A673 (cell line): ENCODE results near the gene LYPLAL1. TPM values are rescaled to one million over a fixed set of nuclear protein-coding genes. Genes with fewer than 3 reads are reported as not detected.

Experiments
- BruUV-seq: library from RNA; stranded (reverse); fragments of 400-500 nt; replicated peaks from 2 replicates; lab custom pipeline; 2021; lab: Mats Ljungman, UMichigan
- CTCF ChIA-PET: fragments of 300-600 bp; sonication (Branson Sonifier 250); formaldehyde crosslinking; loops from one replicate; lab custom pipeline; 2022; ENCODE audit warnings: antibody characterized with exemption; lab: Charles Lee
- POLR2A ChIA-PET: fragments of 300-600 bp; sonication (Branson Sonifier 250); formaldehyde crosslinking; loops from one replicate; lab custom pipeline; 2022; ENCODE audit warnings: antibody characterized with exemption; ENCODE audit not compliant: low non-redundant PET; lab: Charles Lee
- DNase-seq: peaks from one replicate; pipeline ENCODE4 v3.0.0-alpha.2; 2015; ENCODE audit warnings: low spot score
- H3K27ac ChIP-seq: fragments of 200-600 bp; sonication (generic); 2 replicates; pipeline ENCODE4 v1.5.1; 2016; ENCODE audit warnings: mixed run types, low read depth, mild to moderate bottlenecking, mixed read lengths, antibody characterized with exemption, low read length; ENCODE audit not compliant: poor library complexity, severe bottlenecking
- H3K27me3 ChIP-seq: fragments of 200-600 bp; sonication (generic); replicated peaks from 2 replicates; pipeline ENCODE4 v1.6.1; 2017; ENCODE audit warnings: mixed run types, low read depth, mild to moderate bottlenecking, mixed read lengths, antibody characterized with exemption, low read length; ENCODE audit not compliant: insufficient read depth, poor library complexity
- H3K36me3 ChIP-seq: fragments of 200-600 bp; sonication (generic); 2 replicates; pipeline ENCODE4 v1.6.1; 2016; ENCODE audit warnings: mixed run types, mild to moderate bottlenecking, mixed read lengths, antibody characterized with exemption, low read length; ENCODE audit not compliant: insufficient read depth, poor library complexity, severe bottlenecking
- H3K4me1 ChIP-seq: fragments of 200-600 bp; sonication (generic); 2 replicates; pipeline ENCODE4 v1.6.1; 2017; ENCODE audit warnings: mixed run types, mild to moderate bottlenecking, mixed read lengths, antibody characterized with exemption, low read length; ENCODE audit not compliant: insufficient read depth, poor library complexity, severe bottlenecking
- H3K4me3 ChIP-seq: fragments of 200-600 bp; sonication (generic); 2 replicates; pipeline ENCODE4 v1.5.1; 2016; ENCODE audit warnings: low read depth, mixed run types, mild to moderate bottlenecking, mixed read lengths, low read length; ENCODE audit not compliant: poor library complexity, severe bottlenecking
- H3K9me3 ChIP-seq: fragments of 200-600 bp; sonication (generic); 2 replicates; pipeline ENCODE4 v1.6.1; 2016; ENCODE audit warnings: mixed run types, low read depth, mild to moderate bottlenecking, mixed read lengths, antibody characterized with exemption, low read length; ENCODE audit not compliant: poor library complexity, severe bottlenecking
- CTCF ChIP-seq: fragments of 300-800, 200-600 bp; sonication (generic); conservative IDR thresholded peaks from 2 replicates; pipeline ENCODE4 v1.5.1; 2017; ENCODE audit warnings: low read depth, mild to moderate bottlenecking, antibody characterized with exemption, low read length, moderate library complexity, mixed read lengths
- EZH2 ChIP-seq: fragments of 200-600 bp; sonication (generic); IDR thresholded peaks from 2 replicates; pipeline ENCODE4 v1.6.1; 2017; ENCODE audit warnings: borderline replicate concordance, low read depth, mild to moderate bottlenecking, mixed read lengths, antibody characterized with exemption, low read length; ENCODE audit not compliant: poor library complexity, severe bottlenecking
- intact Hi-C: fragments of 100-400 bp; cut with micrococcal nuclease; formaldehyde crosslinking; loops from one replicate; pipeline ENCODE4 v1.10.0; 2022; ENCODE audit not compliant: unreplicated experiment
- total RNA-seq: library from RNA; stranded (reverse); gene quantifications from 2 replicates; pipeline ENCODE4 v1.2.3, GENCODE V29; 2021

LYPLAL1 gene
- total RNA-seq, 1 experiment from 2014 or later = 15.3 TPM

GRCh38 chr1:219149009-219149577, 24.6 kb upstream of the LYPLAL1 start:
- DNase-seq = no peak
- intact Hi-C loops = no loop called here
- Histone ChIP-seq H3K27me3 (peaks cover 14% of the 10 kb centered on the region), H3K9me3 (no peaks in the 10 kb centered on the region), H3K4me3 (no peak overlapping the region), H3K4me1 (no peaks in the 10 kb centered on the region), H3K27ac (no peak overlapping the region), H3K36me3 (no peaks in the 10 kb centered on the region)
- ChIA-PET POLR2A (no interaction called here), CTCF (no interaction called here)
- TF ChIP-seq CTCF = no peak
- no peak for TF ChIP-seq EZH2
- no TSS peak for BruUV-seq

- no peaks in the 10 kb centered on the region for H3K36me3 ChIP-seq
- no peak overlapping the region for H3K4me3 ChIP-seq
- no peak overlapping the region for H3K27ac ChIP-seq
- intact Hi-C loops = no loop called here
- TF ChIP-seq EZH2 (no peak), CTCF (no peak)
- H3K4me1 ChIP-seq = no peaks in the 10 kb centered on the region
- POLR2A ChIA-PET = no interaction called here
- H3K9me3 ChIP-seq = no peaks in the 10 kb centered on the region
- H3K27me3 ChIP-seq = peaks cover 10% of the 10 kb centered on the region
- no peak for DNase-seq
- no TSS peak for BruUV-seq
- CTCF ChIA-PET = no interaction called here
These were observed 23.7 kb upstream of the LYPLAL1 start for GRCh38 chr1:219149953-219150352.

GRCh38 chr1:219150913-219151312, 22.8 kb upstream of the LYPLAL1 start:
- Histone ChIP-seq H3K36me3 (no peaks in the 10 kb centered on the region), H3K4me3 (no peak overlapping the region), H3K27ac (no peak overlapping the region), H3K9me3 (no peaks in the 10 kb centered on the region), H3K4me1 (no peaks in the 10 kb centered on the region), H3K27me3 (peaks cover 7% of the 10 kb centered on the region)
- TF ChIP-seq CTCF (no peak), EZH2 (no peak)
- DNase-seq = no peak
- intact Hi-C loops = no loop called here
- ChIA-PET CTCF (no interaction called here), POLR2A (no interaction called here)
- BruUV-seq = no TSS peak
